HepG2 (cell line): ENCODE measurements around the gene MSI2. TPM values are rescaled to one million over a fixed set of nuclear protein-coding genes. Genes with fewer than 3 reads are reported as not detected.
A peak's percentile ranks its signal among the peaks of the same experiment; 100 is the strongest.

Experiments used
- AKNA ChIP-seq: sonication (generic); formaldehyde crosslinking; IDR thresholded peaks from 2 replicates; pipeline ENCODE4 v1.4.0; 2020; ENCODE audit warnings: missing genetic modification reagents, borderline replicate concordance
- BORCS8-MEF2B ChIP-seq: sonication (generic); formaldehyde crosslinking; IDR thresholded peaks from 2 replicates; pipeline ENCODE4 v1.8.0; 2022; ENCODE audit warnings: mild to moderate bottlenecking, missing genetic modification reagents
- GTF2F1 ChIP-seq: fragments of 150-350 bp; IDR thresholded peaks from 2 replicates; pipeline ENCODE4 v1.6.1; 2014; ENCODE audit warnings: low read length
- KDM1A ChIP-seq: IDR thresholded peaks from 2 replicates; pipeline ENCODE4 v1.6.1; 2016; ENCODE audit warnings: missing compliant biosample characterization
- NBN ChIP-seq: fragments of 450-650 bp; conservative IDR thresholded peaks from 2 replicates; pipeline ENCODE4 v1.6.1; 2017
- NFIB ChIP-seq: sonication (generic); formaldehyde crosslinking; IDR thresholded peaks from 2 replicates; pipeline ENCODE4 v1.9.0; 2021; ENCODE audit warnings: missing genetic modification reagents, mild to moderate bottlenecking, borderline replicate concordance
- REL ChIP-seq: sonication (generic); formaldehyde crosslinking; conservative IDR thresholded peaks from 2 replicates; pipeline ENCODE4 v1.8.0; 2022; ENCODE audit warnings: mild to moderate bottlenecking, missing genetic modification reagents, moderate library complexity
- YY1 ChIP-seq: IDR thresholded peaks from 2 replicates; pipeline ENCODE4 v1.6.1; 2011; ENCODE audit warnings: low read length, low read depth, moderate library complexity, mild to moderate bottlenecking; ENCODE audit not compliant: insufficient read depth, insufficient replicate concordance
- ZNF276 ChIP-seq: sonication (generic); formaldehyde crosslinking; IDR thresholded peaks from 2 replicates; pipeline ENCODE4 v1.4.0; 2020; ENCODE audit warnings: mild to moderate bottlenecking, low read depth, missing genetic modification reagents
- ZNF407 ChIP-seq: sonication (generic); formaldehyde crosslinking; IDR thresholded peaks from one replicate; pipeline ENCODE4 v1.5.1; 2020; ENCODE audit warnings: mild to moderate bottlenecking, missing genetic modification reagents; ENCODE audit errors: not compliant biosample characterization
- ZNF784 ChIP-seq: sonication (generic); formaldehyde crosslinking; IDR thresholded peaks from 2 replicates; pipeline ENCODE4 v1.5.1; 2020; ENCODE audit warnings: missing genetic modification reagents, mild to moderate bottlenecking, borderline replicate concordance
- polyA plus RNA-seq, 8 experiments: library from polyadenylated mRNA; depleted of rRNA in 3 of 8; stranded (reverse) in 7 of 8; unstranded in 1 of 8; fragments of >200 nt; fragmentation: Illumina TruSeq in 4 of 8; extraction: Trizol in 4 of 8; gene quantifications; 2 replicates each; pipeline versions ENCODE4 v1.2.1 to v1.2.3, GENCODE V29; 2011 to 2016; ENCODE audit warnings: low read depth in 4 of 8, missing spikeins in 1 of 8, mixed read lengths in 1 of 8; ENCODE audit not compliant: insufficient read depth in 1 of 8
- total RNA-seq, 5 experiments: library from RNA; depleted of rRNA; stranded (reverse); fragments of >200 nt; fragmentation: Illumina TruSeq; extraction: Trizol; gene quantifications; 2 replicates each; pipeline ENCODE4 v1.2.3, GENCODE V29; 2016; ENCODE audit warnings: low read depth in 1 of 5

Gene MSI2
- total and polyA plus RNA-seq, 2 of the 13 experiments (the other 11 are each of a cell fraction or from before 2014, with no cell fraction given) = 77.5 to 78.4 TPM

GRCh38 chr17:57561072-57561861, 304.9 kb downstream of the MSI2 start (continued):
- TF ChIP-seq NFIB (CRISPR knock-in tag) = no peak
- TF ChIP-seq YY1 = peak; percentile 73
- no peak for TF ChIP-seq GTF2F1
- peak; percentile 86; the same call in 1 of the 2 replicates for TF ChIP-seq AKNA (CRISPR knock-in tag)
- TF ChIP-seq BORCS8-MEF2B = peak; percentile 98
- no peak for TF ChIP-seq ZNF407 (CRISPR knock-in tag)
- TF ChIP-seq ZNF276 (CRISPR knock-in tag) = peak; percentile 89
- TF ChIP-seq KDM1A (CRISPR knock-in tag) = peak; percentile 94
- no peak for TF ChIP-seq NBN
- peak; percentile 98 for TF ChIP-seq ZNF784
- TF ChIP-seq REL = peak; percentile 96
